Astrocyte of the spinal cord (primary cell): ENCODE measurements around the gene CACNA1E.

Source experiments
- DNase-seq: peaks from one replicate; pipeline ENCODE4 v3.0.0; 2011; ENCODE audit warnings: low read depth, low spot score
- H3K4me3 ChIP-seq: 2 replicates; pipeline ENCODE4 v1.5.1; 2011; ENCODE audit warnings: low read depth, mild to moderate bottlenecking, low read length, moderate library complexity
- in situ Hi-C: cut with HindIII; loops from 2 replicates; pipeline ENCODE4 v1.10.0; 2017; ENCODE audit warnings: low sequenced_read_pairs
- TF ChIP-seq, protein P1 (sequence below): IDR thresholded peaks from 2 replicates; pipeline ENCODE4 v1.5.1; 2012; ENCODE audit warnings: low read depth, mild to moderate bottlenecking, low read length, inconsistent platforms

Gene CACNA1E

DNA sequence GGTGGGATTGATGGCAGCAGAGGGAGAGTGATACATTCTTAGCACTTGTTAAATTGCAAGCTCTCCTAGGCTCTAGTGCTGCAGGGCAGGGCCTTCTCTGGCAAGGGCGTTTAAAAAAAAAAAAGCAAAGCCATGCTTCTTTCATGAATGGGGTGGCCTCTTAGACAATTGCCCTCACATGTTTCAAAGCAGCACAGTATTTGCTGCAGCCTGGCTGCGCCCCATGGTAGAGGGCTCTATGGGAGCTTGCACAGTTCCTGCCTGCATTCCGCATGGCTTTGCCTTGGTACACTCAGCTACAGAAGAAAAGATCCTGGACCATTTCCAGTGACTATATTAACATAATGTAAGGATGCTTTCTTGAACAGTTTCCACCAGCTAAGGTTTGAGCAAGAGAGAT lies 311.0 kb downstream of the CACNA1E start:
- in situ Hi-C loops: no loop called here
- TF ChIP-seq, protein P1, sequence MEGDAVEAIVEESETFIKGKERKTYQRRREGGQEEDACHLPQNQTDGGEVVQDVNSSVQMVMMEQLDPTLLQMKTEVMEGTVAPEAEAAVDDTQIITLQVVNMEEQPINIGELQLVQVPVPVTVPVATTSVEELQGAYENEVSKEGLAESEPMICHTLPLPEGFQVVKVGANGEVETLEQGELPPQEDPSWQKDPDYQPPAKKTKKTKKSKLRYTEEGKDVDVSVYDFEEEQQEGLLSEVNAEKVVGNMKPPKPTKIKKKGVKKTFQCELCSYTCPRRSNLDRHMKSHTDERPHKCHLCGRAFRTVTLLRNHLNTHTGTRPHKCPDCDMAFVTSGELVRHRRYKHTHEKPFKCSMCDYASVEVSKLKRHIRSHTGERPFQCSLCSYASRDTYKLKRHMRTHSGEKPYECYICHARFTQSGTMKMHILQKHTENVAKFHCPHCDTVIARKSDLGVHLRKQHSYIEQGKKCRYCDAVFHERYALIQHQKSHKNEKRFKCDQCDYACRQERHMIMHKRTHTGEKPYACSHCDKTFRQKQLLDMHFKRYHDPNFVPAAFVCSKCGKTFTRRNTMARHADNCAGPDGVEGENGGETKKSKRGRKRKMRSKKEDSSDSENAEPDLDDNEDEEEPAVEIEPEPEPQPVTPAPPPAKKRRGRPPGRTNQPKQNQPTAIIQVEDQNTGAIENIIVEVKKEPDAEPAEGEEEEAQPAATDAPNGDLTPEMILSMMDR: no peak
- no peak overlapping the region for H3K4me3 ChIP-seq
- DNase-seq: no peak

DNA sequence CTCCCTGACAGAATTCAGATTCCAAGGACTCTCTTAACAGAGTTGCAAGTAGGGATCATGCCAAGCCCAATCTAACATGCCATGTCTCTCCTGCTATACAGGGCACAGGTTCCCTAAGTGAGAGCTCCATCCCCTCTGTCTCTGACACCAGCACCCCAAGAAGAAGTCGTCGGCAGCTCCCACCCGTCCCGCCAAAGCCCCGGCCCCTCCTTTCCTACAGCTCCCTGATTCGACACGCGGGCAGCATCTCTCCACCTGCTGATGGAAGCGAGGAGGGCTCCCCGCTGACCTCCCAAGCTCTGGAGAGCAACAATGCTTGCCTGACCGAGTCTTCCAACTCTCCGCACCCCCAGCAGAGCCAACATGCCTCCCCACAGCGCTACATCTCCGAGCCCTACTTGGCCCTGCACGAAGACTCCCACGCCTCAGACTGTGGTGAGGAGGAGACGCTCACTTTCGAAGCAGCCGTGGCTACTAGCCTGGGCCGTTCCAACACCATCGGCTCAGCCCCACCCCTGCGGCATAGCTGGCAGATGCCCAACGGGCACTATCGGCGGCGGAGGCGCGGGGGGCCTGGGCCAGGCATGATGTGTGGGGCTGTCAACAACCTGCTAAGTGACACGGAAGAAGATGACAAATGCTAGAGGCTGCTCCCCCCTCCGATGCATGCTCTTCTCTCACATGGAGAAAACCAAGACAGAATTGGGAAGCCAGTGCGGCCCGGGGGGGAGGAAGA lies 315.0 kb downstream of the CACNA1E start:
- TF ChIP-seq, protein P1: no peak

DNA sequence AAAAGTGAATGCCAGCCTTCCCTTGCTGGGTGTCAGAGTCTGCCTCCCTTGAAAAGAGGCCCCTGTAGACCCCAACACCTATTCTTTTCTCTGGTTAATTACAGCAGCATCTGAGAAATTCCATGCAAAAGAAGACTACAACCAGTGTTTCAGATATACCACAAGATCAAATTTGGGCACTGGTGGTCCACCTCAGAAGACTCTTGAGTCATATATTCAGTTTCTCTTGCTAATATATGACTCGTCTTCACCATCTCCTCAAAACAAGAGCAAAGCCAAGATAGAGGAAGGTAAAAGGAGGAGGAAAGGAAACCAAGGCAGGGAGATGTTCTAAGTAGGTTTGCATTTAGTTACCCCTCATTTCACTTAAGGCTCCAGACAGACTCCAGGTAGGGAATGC lies 318.3 kb downstream of the CACNA1E start:
- DNase-seq: no peak
- in situ Hi-C loops: no loop called here
- TF ChIP-seq, protein P1: no peak
- no peak overlapping the region for H3K4me3 ChIP-seq

More for the DNA sequence above, 315.0 kb downstream of the CACNA1E start:
- DNase-seq: no peak
- in situ Hi-C loops: no loop called here
- H3K4me3 ChIP-seq: no peak overlapping the region

DNA sequence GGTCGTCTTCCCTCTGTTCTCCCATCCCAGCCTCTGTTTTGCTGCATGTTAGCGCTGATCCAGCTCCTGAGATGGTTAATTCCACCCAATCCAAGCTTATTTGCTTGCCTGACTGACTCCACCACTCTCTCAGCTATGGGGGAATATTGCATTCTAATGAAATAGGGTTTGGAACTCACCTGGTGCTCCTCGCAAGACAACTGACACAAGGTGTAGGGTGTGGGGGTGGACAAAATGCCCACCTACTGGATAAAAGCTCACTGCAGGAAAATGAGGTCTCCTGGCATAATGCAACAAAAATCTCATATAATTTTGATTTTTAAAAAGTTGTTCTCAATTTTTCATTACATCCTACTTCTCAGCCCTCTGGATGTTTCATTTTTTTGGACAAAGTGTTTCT lies 319.1 kb downstream of the CACNA1E start:
- in situ Hi-C loops: no loop called here

DNA sequence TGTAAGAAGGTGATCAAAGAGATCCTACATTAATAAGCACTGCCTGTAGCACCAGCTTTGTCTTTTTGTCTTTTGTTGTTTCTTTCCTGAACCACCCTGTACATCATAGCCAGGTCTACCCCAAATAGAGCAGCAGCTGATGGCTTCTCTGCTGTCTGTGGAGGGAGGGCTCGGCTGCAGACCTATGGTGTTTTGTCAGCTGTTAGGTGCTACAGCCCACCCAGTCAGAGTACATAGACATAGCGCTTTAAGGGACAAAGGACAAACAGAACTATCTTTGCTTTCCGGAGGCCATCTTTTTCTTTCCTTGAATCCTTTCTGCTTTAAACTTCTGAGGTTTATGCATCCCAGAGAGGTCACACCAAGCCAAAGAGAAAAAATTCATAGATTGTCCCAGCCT lies 320.1 kb downstream of the CACNA1E start:
- in situ Hi-C loops: no loop called here
- DNase-seq: no peak
- TF ChIP-seq, protein P1: no peak
- no peak overlapping the region for H3K4me3 ChIP-seq

More for the DNA sequence above, 319.1 kb downstream of the CACNA1E start:
- H3K4me3 ChIP-seq: no peak overlapping the region
- TF ChIP-seq, protein P1: no peak
- DNase-seq: no peak

DNA sequence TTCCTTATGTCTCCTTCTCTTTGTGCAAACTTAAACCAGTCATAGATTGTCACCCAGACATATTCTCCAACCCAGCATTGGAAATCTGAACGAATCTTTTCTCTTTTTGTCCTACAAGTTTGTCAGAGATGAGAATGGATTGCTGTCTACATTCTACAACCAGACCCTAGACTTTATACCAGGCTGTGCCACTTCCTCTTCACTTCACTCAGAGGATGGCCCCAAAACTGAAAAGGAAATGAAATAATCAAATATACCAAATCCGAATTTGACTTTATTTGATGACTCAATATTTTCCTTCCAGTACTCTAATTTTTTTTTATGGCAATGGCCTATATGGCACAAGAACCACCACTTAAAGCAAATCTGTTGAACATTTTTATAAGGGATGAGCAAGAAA lies 321.7 kb downstream of the CACNA1E start:
- no peak overlapping the region for H3K4me3 ChIP-seq
- no peak for DNase-seq
- in situ Hi-C loops: no loop called here
- TF ChIP-seq, protein P1: no peak
